Neuronal stem cell (in vitro differentiated cells): ENCODE data around the gene PISD.

Experiments
- DNase-seq: peaks from one replicate; pipeline ENCODE4 v3.0.0-alpha.2; 2013; ENCODE audit warnings: low spot score
- H2AFZ ChIP-seq: one replicate; pipeline ENCODE4 v1.6.1; 2013; ENCODE audit warnings: mild to moderate bottlenecking, low read length, inconsistent platforms
- H2AK5ac ChIP-seq: 2 replicates; pipeline ENCODE4 v1.6.1; 2013; ENCODE audit warnings: low read depth, mild to moderate bottlenecking, inconsistent platforms, low read length, moderate library complexity, mixed read lengths
- H2BK120ac ChIP-seq: 2 replicates; pipeline ENCODE4 v1.6.1; 2013; ENCODE audit warnings: low read depth, mild to moderate bottlenecking, inconsistent platforms, low read length, moderate library complexity, mixed read lengths
- H2BK12ac ChIP-seq: one replicate; pipeline ENCODE4 v1.6.1; 2013; ENCODE audit warnings: low read length, inconsistent platforms
- H2BK15ac ChIP-seq: 2 replicates; pipeline ENCODE4 v1.6.1; 2013; ENCODE audit warnings: mild to moderate bottlenecking, low read length, inconsistent platforms, mixed read lengths
- H2BK5ac ChIP-seq: one replicate; pipeline ENCODE4 v1.6.1; 2013; ENCODE audit warnings: inconsistent platforms, mild to moderate bottlenecking, low read length, moderate library complexity
- H3K14ac ChIP-seq: one replicate; pipeline ENCODE4 v1.6.1; 2013; ENCODE audit warnings: low read length, inconsistent platforms
- H3K18ac ChIP-seq: 2 replicates; pipeline ENCODE4 v1.6.1; 2013; ENCODE audit warnings: low read length, inconsistent platforms
- H3K23ac ChIP-seq: 2 replicates; pipeline ENCODE4 v1.6.1; 2013; ENCODE audit warnings: low read depth, mild to moderate bottlenecking, mixed read lengths, low read length, inconsistent platforms; ENCODE audit not compliant: poor library complexity
- H3K27ac ChIP-seq: replicated peaks from 3 replicates; pipeline ENCODE4 v1.5.1; 2013; ENCODE audit warnings: low read length, inconsistent platforms
- H3K27me3 ChIP-seq, 3 experiments: 2 replicates each; pipeline ENCODE4 v1.6.1; 2013; ENCODE audit warnings: low read length in 3 of 3, mild to moderate bottlenecking in 2 of 3, inconsistent platforms in 1 of 3, low read depth in 1 of 3, mixed read lengths in 1 of 3, moderate library complexity in 1 of 3; ENCODE audit not compliant: control insufficient read depth in 3 of 3, insufficient read depth in 3 of 3
- H3K36me3 ChIP-seq, 2 donors: replicated peaks in 1 of 2; 2 replicates each; pipeline ENCODE4 v1.6.1; 2013; ENCODE audit warnings: low read length in 2 of 2; ENCODE audit not compliant: control insufficient read depth in 2 of 2, insufficient read depth in 2 of 2
- H3K4ac ChIP-seq: 2 replicates; pipeline ENCODE4 v1.6.1; 2013; ENCODE audit warnings: inconsistent platforms, mild to moderate bottlenecking, low read length, moderate library complexity
- H3K4me1 ChIP-seq, 2 donors: 1 replicate in 1 of 2; 2 replicates in 1 of 2; pipeline ENCODE4 v1.6.1; 2013; ENCODE audit warnings: low read length in 2 of 2, low read depth in 1 of 2; ENCODE audit not compliant: control insufficient read depth in 2 of 2, insufficient read depth in 1 of 2
- H3K4me2 ChIP-seq: one replicate; pipeline ENCODE4 v1.6.1; 2013; ENCODE audit warnings: mild to moderate bottlenecking, low read length, inconsistent platforms; ENCODE audit not compliant: insufficient read depth, poor library complexity, severe bottlenecking
- H3K4me3 ChIP-seq, 2 donors: 2 replicates each; pipeline ENCODE4 v1.5.1; 2013; ENCODE audit warnings: low read length in 2 of 2, mild to moderate bottlenecking in 2 of 2, inconsistent platforms in 1 of 2, moderate library complexity in 1 of 2
- H3K79me1 ChIP-seq: one replicate; pipeline ENCODE4 v1.6.1; 2013; ENCODE audit warnings: low read depth, mild to moderate bottlenecking, inconsistent platforms, low read length, moderate library complexity
- H3K9ac ChIP-seq: one replicate; pipeline ENCODE4 v1.6.1; 2013; ENCODE audit warnings: mild to moderate bottlenecking, low read depth, low read length, inconsistent platforms; ENCODE audit not compliant: poor library complexity
- H3K9me3 ChIP-seq, 2 donors: replicated peaks in 1 of 2; 2 replicates each; pipeline versions ENCODE3 to v1.6.1; 2013; ENCODE audit warnings: low read length in 2 of 2, mild to moderate bottlenecking in 2 of 2, inconsistent platforms in 1 of 2, low read depth in 1 of 2, mixed read lengths in 1 of 2, moderate library complexity in 1 of 2; ENCODE audit not compliant: control insufficient read depth in 2 of 2, insufficient read depth in 1 of 2
- H4K8ac ChIP-seq: one replicate; pipeline ENCODE4 v1.6.1; 2013; ENCODE audit warnings: low read depth, mild to moderate bottlenecking, inconsistent platforms, low read length, moderate library complexity
- H4K91ac ChIP-seq: one replicate; pipeline ENCODE4 v1.6.1; 2013; ENCODE audit warnings: low read length, low read depth, mild to moderate bottlenecking, inconsistent platforms; ENCODE audit not compliant: poor library complexity
- WGBS, 2 donors: extraction: QIAGEN DNeasy Blood & Tissue Kit; methylation state at CpG; one replicate each; pipeline ENCODE4 v1.1.7; 2013; ENCODE audit warnings: missing lambda C conversion rate in 2 of 2, mixed read lengths in 1 of 2; ENCODE audit not compliant: insufficient read length in 2 of 2, insufficient replicate concordance in 1 of 2; ENCODE audit errors: extremely low coverage in 2 of 2; 5-methylcytosine and 5-hydroxymethylcytosine counted together

Gene PISD

GRCh38 chr22:31625257-31625640 is 36.8 kb downstream of the PISD start:
- WGBS, 2 donors = no CpG with 5 or more reads among the region's 7 CpGs
- Histone ChIP-seq H2BK120ac (peak overlapping the region; percentile 54), H3K4me2 (peak overlapping the region; percentile 44), H2BK12ac (peak overlapping the region; percentile 66), H3K4me1 (peaks cover 15 to 32% of the 10 kb centered on the region in 2 donors), H3K27me3 (no peaks in the 10 kb centered on the region), H2BK15ac (peak overlapping the region; percentile 70), H3K9me3 (no peaks in the 10 kb centered on the region), H3K4me3 (no peak overlapping the region), H2AK5ac (peak overlapping the region; percentile 94), H3K23ac (peak overlapping the region; percentile 75), H3K27ac (peak overlapping the region; percentile 29), H2AFZ (no peak overlapping the region), H3K4ac (no peak overlapping the region), H3K14ac (peak overlapping the region; percentile 59), H4K8ac (no peak overlapping the region), H3K79me1 (peaks cover 43% of the 10 kb centered on the region), H3K9ac (no peak overlapping the region), H3K36me3 (peaks cover 23 to 30% of the 10 kb centered on the region in 2 donors), H2BK5ac (peak overlapping the region; percentile 91), H4K91ac (peak overlapping the region; percentile 89), H3K18ac (peak overlapping the region; percentile 93)
- DNase-seq = no peak

GRCh38 chr22:31623592-31624304 is 38.3 kb downstream of the PISD start:
- Histone ChIP-seq H3K9ac (peak overlapping the region; percentile 39), H2AK5ac (peak overlapping the region; percentile 3), H3K4ac (no peak overlapping the region), H3K79me1 (peaks cover 31% of the 10 kb centered on the region), H2BK12ac (peak overlapping the region; percentile 76), H4K91ac (no peak overlapping the region), H3K36me3 (peaks cover 28 to 39% of the 10 kb centered on the region in 2 donors), H3K18ac (peak overlapping the region; percentile 89), H4K8ac (no peak overlapping the region), H3K27ac (no peak overlapping the region), H3K4me2 (no peak overlapping the region), H2BK15ac (no peak overlapping the region), H3K9me3 (peaks cover 0 to 1% of the 10 kb centered on the region in 2 donors), H3K4me1 (peaks cover 10 to 27% of the 10 kb centered on the region in 2 donors), H2AFZ (no peak overlapping the region), H3K14ac (peak overlapping the region; percentile 65), H2BK5ac (no peak overlapping the region), H2BK120ac (no peak overlapping the region), H3K4me3 (no peak overlapping the region), H3K23ac (peak overlapping the region; percentile 87), H3K27me3 (no peaks in the 10 kb centered on the region)
- DNase-seq = no peak
- WGBS, 2 donors = no CpG with 5 or more reads among the region's 18 CpGs

- Histone ChIP-seq H3K9ac (no peak overlapping the region), H2BK120ac (no peak overlapping the region), H3K79me1 (peaks cover 31% of the 10 kb centered on the region), H2BK15ac (no peak overlapping the region), H2AK5ac (no peak overlapping the region), H4K91ac (no peak overlapping the region), H3K36me3 (peaks cover 31 to 47% of the 10 kb centered on the region in 2 donors), H2AFZ (no peak overlapping the region), H3K4me3 (no peak overlapping the region), H3K4ac (no peak overlapping the region), H2BK12ac (no peak overlapping the region), H3K27me3 (no peaks in the 10 kb centered on the region), H3K4me2 (no peak overlapping the region), H3K27ac (no peak overlapping the region), H2BK5ac (no peak overlapping the region), H3K14ac (no peak overlapping the region), H3K23ac (no peak overlapping the region), H3K4me1 (peaks cover 10 to 27% of the 10 kb centered on the region in 2 donors), H3K9me3 (peaks cover 0 to 1% of the 10 kb centered on the region in 2 donors), H4K8ac (no peak overlapping the region), H3K18ac (no peak overlapping the region)
- WGBS, 2 donors = no CpG with 5 or more reads among the region's 1 CpG
- no peak for DNase-seq
Measured at GRCh38 chr22:31622980-31623379, 39.0 kb downstream of the PISD start.

GRCh38 chr22:31621507-31622124 is 40.4 kb downstream of the PISD start:
- DNase-seq = no peak
- Histone ChIP-seq H3K27me3 (no peaks in the 10 kb centered on the region), H2BK12ac (no peak overlapping the region), H3K23ac (no peak overlapping the region), H3K4me1 (peaks cover 10 to 26% of the 10 kb centered on the region in 2 donors), H3K27ac (no peak overlapping the region), H3K4me2 (no peak overlapping the region), H3K9me3 (peaks cover 0 to 1% of the 10 kb centered on the region in 2 donors), H3K4ac (no peak overlapping the region), H4K8ac (no peak overlapping the region), H2AFZ (no peak overlapping the region), H3K79me1 (peaks cover 31% of the 10 kb centered on the region), H3K14ac (peak overlapping the region; percentile 71), H3K4me3 (no peak overlapping the region), H2BK15ac (no peak overlapping the region), H2AK5ac (peak overlapping the region; percentile 46), H3K9ac (peak overlapping the region; percentile 60), H3K36me3 (peaks cover 35 to 60% of the 10 kb centered on the region in 2 donors), H4K91ac (peak overlapping the region; percentile 72), H2BK5ac (peak overlapping the region; percentile 82), H2BK120ac (no peak overlapping the region), H3K18ac (no peak overlapping the region)
- no CpG with 5 or more reads among the region's 19 CpGs for WGBS, 2 donors
